Measurements from ENCODE around the gene CSF3. TPM values are rescaled to one million over a fixed set of nuclear protein-coding genes. Genes with fewer than 3 reads are reported as not detected.

CSF3 gene
- total RNA-seq, 2 donors from 2014 or later: 0.37 TPM; not detected in 1

DNA sequence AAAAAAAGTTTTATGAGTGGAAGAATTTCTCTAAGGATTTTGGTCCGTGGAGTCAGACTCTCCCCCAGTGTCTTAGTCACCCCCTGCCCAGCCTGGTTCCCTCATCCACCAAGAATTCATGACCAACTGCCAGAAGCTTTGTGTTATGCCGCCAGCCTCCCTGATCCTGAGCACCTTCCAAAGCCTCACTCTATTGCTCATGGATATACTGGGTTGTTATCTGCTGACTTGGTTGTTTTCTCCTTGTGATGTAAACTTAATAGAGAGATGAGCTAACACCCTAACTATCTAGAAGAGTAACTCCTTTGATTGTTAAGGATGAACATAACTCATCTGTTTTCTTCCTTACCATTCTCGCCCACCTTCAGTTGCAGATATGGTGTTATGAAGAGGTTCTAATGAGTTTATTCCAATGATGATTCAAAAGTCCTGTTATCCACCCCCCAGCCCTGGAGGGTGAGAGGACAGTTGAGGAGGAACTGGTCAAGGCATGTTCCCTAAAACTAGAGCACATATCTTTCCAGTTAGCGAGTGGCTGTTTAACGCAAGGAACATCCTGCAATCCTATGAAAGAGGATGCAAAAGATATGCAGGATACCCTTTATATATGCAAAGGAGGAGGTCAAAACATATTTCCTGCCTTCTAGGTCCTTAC is 36.1 kb upstream of the CSF3 start:
- Histone ChIP-seq H3K36me3 (no peaks in the 10 kb centered on the region), H3K9me3 (no peaks in the 10 kb centered on the region), H3K9ac (ENCODE audit: low read depth in 2 of 2, low read length in 2 of 2) (no peak overlapping the region), H3K27me3 (no peaks in the 10 kb centered on the region), H3K4me3 (no peak overlapping the region), H3K4me1 (no peaks in the 10 kb centered on the region), H3K27ac (no peak overlapping the region)
- DNase-seq: no peak
- TF ChIP-seq, protein P1, sequence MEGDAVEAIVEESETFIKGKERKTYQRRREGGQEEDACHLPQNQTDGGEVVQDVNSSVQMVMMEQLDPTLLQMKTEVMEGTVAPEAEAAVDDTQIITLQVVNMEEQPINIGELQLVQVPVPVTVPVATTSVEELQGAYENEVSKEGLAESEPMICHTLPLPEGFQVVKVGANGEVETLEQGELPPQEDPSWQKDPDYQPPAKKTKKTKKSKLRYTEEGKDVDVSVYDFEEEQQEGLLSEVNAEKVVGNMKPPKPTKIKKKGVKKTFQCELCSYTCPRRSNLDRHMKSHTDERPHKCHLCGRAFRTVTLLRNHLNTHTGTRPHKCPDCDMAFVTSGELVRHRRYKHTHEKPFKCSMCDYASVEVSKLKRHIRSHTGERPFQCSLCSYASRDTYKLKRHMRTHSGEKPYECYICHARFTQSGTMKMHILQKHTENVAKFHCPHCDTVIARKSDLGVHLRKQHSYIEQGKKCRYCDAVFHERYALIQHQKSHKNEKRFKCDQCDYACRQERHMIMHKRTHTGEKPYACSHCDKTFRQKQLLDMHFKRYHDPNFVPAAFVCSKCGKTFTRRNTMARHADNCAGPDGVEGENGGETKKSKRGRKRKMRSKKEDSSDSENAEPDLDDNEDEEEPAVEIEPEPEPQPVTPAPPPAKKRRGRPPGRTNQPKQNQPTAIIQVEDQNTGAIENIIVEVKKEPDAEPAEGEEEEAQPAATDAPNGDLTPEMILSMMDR (IDR thresholded peaks at IDR 0.05): no peak
- intact Hi-C loops (cut with DNase I): no loop called here

DNA sequence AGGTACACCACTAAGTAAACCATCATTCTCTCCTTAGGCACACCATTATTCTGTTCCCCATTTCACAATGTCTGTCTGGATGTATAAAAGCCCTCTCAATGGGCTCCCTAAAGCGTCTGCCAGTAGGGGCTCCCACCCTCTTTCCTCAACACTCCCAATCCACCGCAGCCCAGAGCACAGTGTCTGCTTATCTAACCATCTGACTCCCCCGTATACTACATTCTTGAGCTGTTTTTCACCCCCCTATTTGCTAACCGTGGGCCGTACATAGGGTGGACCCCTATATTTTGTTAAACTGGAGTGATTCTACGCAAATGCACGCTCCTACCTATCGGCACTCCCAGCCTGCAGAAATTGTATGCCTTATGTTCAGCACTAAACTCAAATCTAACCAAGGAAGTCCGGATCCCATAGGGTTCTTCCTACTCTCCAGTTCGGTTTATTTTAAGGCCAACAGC is 35.3 kb upstream of the CSF3 start:
- H3K4me3 ChIP-seq: peak overlapping the region; percentile 36
- H3K36me3 ChIP-seq: peaks cover 3% of the 10 kb centered on the region
- H3K9ac ChIP-seq (ENCODE audit: low read depth in 2 of 2, low read length in 2 of 2): peak overlapping the region; percentile 66 to 97
- DNase-seq: peak; percentile 25
- TF ChIP-seq, protein P1 (IDR thresholded peaks at IDR 0.05): no peak
- H3K27ac ChIP-seq: peak overlapping the region; percentile 54
- H3K4me1 ChIP-seq: no peaks in the 10 kb centered on the region
- H3K9me3 ChIP-seq: no peaks in the 10 kb centered on the region
- no peaks in the 10 kb centered on the region for H3K27me3 ChIP-seq
- intact Hi-C loops (cut with DNase I): no loop called here

DNA sequence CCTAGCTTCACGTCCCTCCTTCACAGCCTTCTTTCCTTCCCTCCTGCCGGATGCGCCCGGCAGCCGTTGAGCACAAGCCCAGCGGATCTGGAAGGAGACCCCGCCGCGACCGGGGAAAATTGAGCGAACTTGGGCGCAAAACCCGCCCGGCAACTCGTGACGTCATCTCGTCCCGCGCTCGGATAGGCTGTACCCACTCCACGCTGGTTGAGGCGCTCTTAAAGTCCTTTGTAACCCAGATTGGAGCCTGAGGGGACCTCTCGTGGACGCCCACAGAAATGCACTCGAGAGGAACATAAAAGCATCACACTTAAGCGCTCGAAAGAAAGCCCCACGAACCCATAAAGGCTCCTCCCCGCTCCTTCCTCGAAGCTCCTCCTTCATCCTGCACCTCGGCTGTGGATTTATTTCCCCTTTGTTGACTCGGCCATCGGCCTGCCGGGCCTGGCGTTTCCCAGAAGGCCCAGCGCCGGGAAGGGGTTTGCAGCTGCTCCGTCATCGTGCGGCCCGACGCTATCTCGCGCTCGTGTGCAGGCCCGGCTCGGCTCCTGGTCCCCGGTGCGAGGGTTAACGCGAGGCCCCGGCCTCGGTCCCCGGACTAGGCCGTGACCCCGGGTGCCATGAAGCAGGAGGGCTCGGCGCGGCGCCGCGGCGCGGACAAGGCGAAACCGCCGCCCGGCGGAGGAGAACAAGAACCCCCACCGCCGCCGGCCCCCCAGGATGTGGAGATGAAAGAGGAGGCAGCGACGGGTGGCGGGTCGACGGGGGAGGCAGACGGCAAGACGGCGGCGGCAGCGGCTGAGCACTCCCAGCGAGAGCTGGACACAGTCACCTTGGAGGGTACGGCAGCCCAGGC is 34.7 kb upstream of the CSF3 start, which contains the start of gene PSMD3:
TSS of gene PSMD3 (plus strand) at position 457 of the 856 bp plus-strand sequence. CDS start at position 621, 164 bp downstream.
- Histone ChIP-seq H3K4me3 (peak within 1 kb of the TSS; percentile 84), H3K4me1 (no peaks in the 10 kb centered on the region), H3K36me3 (peaks cover 8% of the 10 kb centered on the region), H3K9me3 (no peaks in the 10 kb centered on the region), H3K27me3 (no peaks in the 10 kb centered on the region), H3K9ac (ENCODE audit: low read depth in 2 of 2, low read length in 2 of 2) (peak within 1 kb of the TSS; percentile 97 to 99), H3K27ac (peak within 1 kb of the TSS; percentile 80)
- TF ChIP-seq, protein P1 (IDR thresholded peaks at IDR 0.05): peak; percentile 60
- intact Hi-C loops (cut with DNase I): no loop called here
- peak; percentile 99 for DNase-seq

GRCh38 chr17:39981207-39981741 is 34.0 kb upstream of the CSF3 start:
- Histone ChIP-seq H3K4me1 (no peaks in the 10 kb centered on the region), H3K9me3 (no peaks in the 10 kb centered on the region), H3K4me3 (peak overlapping the region; percentile 84), H3K27me3 (no peaks in the 10 kb centered on the region), H3K27ac (peak overlapping the region; percentile 80), H3K36me3 (peaks cover 11% of the 10 kb centered on the region), H3K9ac (ENCODE audit: low read depth in 2 of 2, low read length in 2 of 2) (peak overlapping the region; percentile 97 to 99)
- intact Hi-C loops (cut with DNase I): no loop called here
- no peak for DNase-seq
- TF ChIP-seq, protein P1 (IDR thresholded peaks at IDR 0.05): no peak

DNA sequence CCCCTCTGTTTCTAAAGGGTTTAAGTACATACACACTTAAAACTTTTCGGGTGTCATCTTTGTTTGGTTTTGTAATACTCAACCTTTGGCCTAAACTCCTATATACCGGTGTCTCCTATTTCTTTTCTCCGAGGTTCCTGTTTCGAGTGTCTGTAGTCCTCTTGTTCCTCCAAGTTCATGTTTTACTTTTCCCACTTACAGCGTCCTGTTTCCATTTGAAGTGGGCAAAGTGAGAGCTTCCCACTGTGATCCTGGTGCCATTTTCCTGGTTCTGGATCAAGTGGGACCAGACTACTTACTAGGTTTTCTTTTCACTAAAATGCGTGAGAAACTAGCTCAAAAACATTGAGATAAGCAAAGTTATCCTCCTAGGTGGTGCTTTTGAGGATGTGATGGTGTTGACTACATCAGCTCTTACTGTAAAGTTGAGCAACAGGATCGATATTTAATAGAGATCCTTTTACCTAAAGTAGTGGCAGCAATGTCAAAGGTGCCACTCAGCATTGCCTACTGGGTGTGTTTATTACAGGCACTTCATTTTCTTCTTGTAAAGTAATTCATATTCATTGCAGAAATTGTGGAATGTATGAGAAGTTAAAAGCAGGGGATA is 33.4 kb upstream of the CSF3 start:
- H3K27me3 ChIP-seq: no peaks in the 10 kb centered on the region
- H3K36me3 ChIP-seq: peaks cover 17% of the 10 kb centered on the region
- no peaks in the 10 kb centered on the region for H3K4me1 ChIP-seq
- TF ChIP-seq, protein P1 (IDR thresholded peaks at IDR 0.05): no peak
- peak overlapping the region; percentile 84 for H3K4me3 ChIP-seq
- intact Hi-C loops (cut with DNase I): no loop called here
- H3K27ac ChIP-seq: peak overlapping the region; percentile 80
- DNase-seq: no peak
- no peaks in the 10 kb centered on the region for H3K9me3 ChIP-seq
- peak overlapping the region; percentile 97 to 99 for H3K9ac ChIP-seq (ENCODE audit: low read depth in 2 of 2, low read length in 2 of 2)
